HG02588 (cell line): ENCODE data around the gene CALR3.

Source experiments
- ATAC-seq: cut with Tn5 transposase; IDR thresholded peaks from one replicate; pipeline ENCODE4 v1.9.1; 2021; ENCODE audit warnings: mild to moderate bottlenecking, moderate library complexity; ENCODE audit not compliant: unreplicated experiment

Gene CALR3

GRCh38 chr19:16435238-16435917, 60.6 kb downstream of the CALR3 start:
- ATAC-seq, result no peak

- ATAC-seq, result no peak
Observed at GRCh38 chr19:16433986-16434385, 62.0 kb downstream of the CALR3 start.

GRCh38 chr19:16429759-16430091, 66.2 kb downstream of the CALR3 start:
- ATAC-seq, result no peak

- ATAC-seq, result no peak
Observed at GRCh38 chr19:16429066-16429758, 66.8 kb downstream of the CALR3 start.
